ENCODE measurements around the gene DDC.

- TF ChIP-seq CTCF (IDR thresholded peaks at IDR 0.05) (no peak), POLR2A (IDR thresholded peaks at IDR 0.05) (no peak)
These were observed 108.7 kb downstream of the DDC start for GRCh38 chr7:50456371-50457123.

Measured in sigmoid colon (tissue), 3 donors.